WERI-Rb-1 (cell line): ENCODE measurements around the gene PAX2.

Experiments
- DNase-seq: peaks from one replicate; pipeline ENCODE4 v3.0.0-alpha.2; 2020
- H3K27ac ChIP-seq: fragments of 250-450 bp; sonication (Bioruptor Pico); 2 replicates; pipeline ENCODE4 v1.5.1; 2020; ENCODE audit warnings: mild to moderate bottlenecking, moderate library complexity
- H3K27me3 ChIP-seq: fragments of 250-450 bp; sonication (Bioruptor Pico); 2 replicates; pipeline ENCODE4 v1.5.1; 2021; ENCODE audit warnings: mild to moderate bottlenecking, low read depth, moderate library complexity; ENCODE audit not compliant: insufficient read depth, severe bottlenecking
- H3K36me3 ChIP-seq: fragments of 250-450 bp; sonication (Bioruptor Pico); 2 replicates; pipeline ENCODE4 v1.5.1; 2020; ENCODE audit warnings: mild to moderate bottlenecking, moderate library complexity
- H3K4me3 ChIP-seq: 2 replicates; pipeline ENCODE4 v1.5.1; 2011; ENCODE audit warnings: low read depth, mild to moderate bottlenecking, control low read depth, low read length
- H3K9me3 ChIP-seq: fragments of 250-450 bp; sonication (Bioruptor Pico); 2 replicates; pipeline ENCODE4 v1.5.1; 2021; ENCODE audit warnings: mild to moderate bottlenecking, moderate library complexity; ENCODE audit not compliant: severe bottlenecking
- CTCF ChIP-seq: IDR thresholded peaks from 2 replicates; pipeline ENCODE4 v1.5.1; 2011; ENCODE audit warnings: low read depth, mild to moderate bottlenecking, control low read depth, inconsistent platforms, low read length

PAX2 gene

GRCh38 chr10:100760726-100761125 lies 15.3 kb downstream of the PAX2 start:
- H3K27ac ChIP-seq = no peak overlapping the region
- no peaks in the 10 kb centered on the region for H3K36me3 ChIP-seq
- TF ChIP-seq CTCF = no peak
- no peak for DNase-seq
- peaks cover 99% of the 10 kb centered on the region for H3K27me3 ChIP-seq
- H3K4me3 ChIP-seq = no peak overlapping the region
- no peaks in the 10 kb centered on the region for H3K9me3 ChIP-seq

GRCh38 chr10:100761191-100761590 lies 15.8 kb downstream of the PAX2 start:
- DNase-seq = no peak
- Histone ChIP-seq H3K36me3 (no peaks in the 10 kb centered on the region), H3K4me3 (no peak overlapping the region), H3K9me3 (no peaks in the 10 kb centered on the region), H3K27ac (no peak overlapping the region), H3K27me3 (peaks cover 99% of the 10 kb centered on the region)
- no peak for TF ChIP-seq CTCF

- no peak for DNase-seq
- Histone ChIP-seq H3K36me3 (no peaks in the 10 kb centered on the region), H3K4me3 (no peak overlapping the region), H3K27ac (no peak overlapping the region), H3K9me3 (no peaks in the 10 kb centered on the region), H3K27me3 (peaks cover 99% of the 10 kb centered on the region)
- no peak for TF ChIP-seq CTCF
Measured at GRCh38 chr10:100763043-100763747, 17.8 kb downstream of the PAX2 start.

- no peak for DNase-seq
- TF ChIP-seq CTCF = peak; percentile 40; the same call in 1 of the 2 replicates
- H3K9me3 ChIP-seq = no peaks in the 10 kb centered on the region
- H3K36me3 ChIP-seq = no peaks in the 10 kb centered on the region
- peaks cover 100% of the 10 kb centered on the region for H3K27me3 ChIP-seq
- H3K27ac ChIP-seq = no peak overlapping the region
- no peak overlapping the region for H3K4me3 ChIP-seq
Measured at GRCh38 chr10:100766693-100767421, 21.5 kb downstream of the PAX2 start.

- Histone ChIP-seq H3K27ac (no peak overlapping the region), H3K36me3 (no peaks in the 10 kb centered on the region), H3K27me3 (peaks cover 100% of the 10 kb centered on the region), H3K4me3 (no peak overlapping the region), H3K9me3 (no peaks in the 10 kb centered on the region)
- TF ChIP-seq CTCF = no peak
- no peak for DNase-seq
Measured at GRCh38 chr10:100767422-100767775, 22.0 kb downstream of the PAX2 start.
